SU-DHL-6 (cell line): Measurements from ENCODE around the gene SLC17A2.
"Not testable (repeated sequence)": the region's sequence is repeated elsewhere in the genome, so short reads cannot be mapped to it uniquely, and the experiment has no call there.

Source experiments
- CTCF ChIP-seq: fragments of 200-600 bp; sonication (generic); IDR thresholded peaks from one replicate; pipeline ENCODE4 v1.5.1; 2017; ENCODE audit warnings: antibody characterized with exemption, mild to moderate bottlenecking, low read length, moderate library complexity; ENCODE audit not compliant: insufficient read depth, poor library complexity, severe bottlenecking
- EZH2phosphoT487 ChIP-seq: fragments of 200-600 bp; sonication (generic), shearing (Covaris generic); conservative IDR thresholded peaks from 2 replicates; pipeline ENCODE4 v1.6.1; 2018; ENCODE audit warnings: mild to moderate bottlenecking, antibody characterized with exemption, low read length, moderate library complexity, mixed read lengths

- TF ChIP-seq CTCF, EZH2phosphoT487: not testable (repeated sequence)
Observed at GRCh38 chr6:25945738-25946137, 15.2 kb upstream of the SLC17A2 start.
